ENCODE measurements around the gene GATA5. TPM values are rescaled to one million over a fixed set of nuclear protein-coding genes. Genes with fewer than 3 reads are reported as not detected.
A peak's percentile ranks its signal among the peaks of the same experiment; 100 is the strongest.

GATA5 gene
- total and polyA plus RNA-seq, 10 of the 15 experiments (the other 5 are each of a cell fraction or from before 2014, with no cell fraction given): not detected

- SMC1A ChIA-PET (ENCODE audit: uncharacterized antibody, unreplicated experiment): no interaction called here
- Histone ChIP-seq H2AFZ (ENCODE audit: control insufficient read depth, low read depth, low read length) (no peak overlapping the region), H3K4me2 (ENCODE audit: control insufficient read depth, insufficient read depth) (no peak overlapping the region), H3K27me3 (replicated peaks in 1 of 2; ENCODE audit: control insufficient read depth in 2 of 2, insufficient read depth in 2 of 2, low read length in 1 of 2) (peaks cover 6 to 16% of the 10 kb centered on the region in 2 experiments; a peak in 3 of 4 replicates), H3K4me3 (no peak overlapping the region), H3K79me2 (ENCODE audit: control insufficient read depth, insufficient read depth, low read length) (no peaks in the 10 kb centered on the region), H3K36me3 (ENCODE audit: control insufficient read depth in 2 of 2, insufficient read depth in 2 of 2, low read length in 1 of 2) (no peaks in the 10 kb centered on the region), H3K27ac (ENCODE audit: control insufficient read depth, insufficient read depth) (no peak overlapping the region), H3K4me1 (ENCODE audit: control insufficient read depth, insufficient read depth, low read length) (no peaks in the 10 kb centered on the region), H4K20me1 (ENCODE audit: control insufficient read depth, insufficient read depth) (no peaks in the 10 kb centered on the region), H3K9me3 (replicated peaks; ENCODE audit: control insufficient read depth, insufficient read depth, low read length) (no peaks in the 10 kb centered on the region), H3K9ac (ENCODE audit: control insufficient read depth, insufficient read depth, low read length) (no peak overlapping the region)
- ATAC-seq: no peak
- POLR2A ChIA-PET: no interaction called here
- BruUV-seq (replicated peaks): no TSS peak
- 18% methylated on average over 53 of the region's 82 CpGs for WGBS (ENCODE audit: insufficient coverage, insufficient replicate concordance, low lambda C conversion rate, missing lambda C conversion rate)
- no peak for TF ChIP-seq ZNF207 (IDR thresholded peaks at IDR 0.05; ENCODE audit: borderline replicate concordance)
- TF ChIP-seq SUZ12 (IDR thresholded peaks at IDR 0.05; ENCODE audit: unreplicated experiment): peak; percentile 69
- CTCF ChIA-PET: no interaction called here
- in situ Hi-C loops (cut with MboI) (no loop called here), intact Hi-C loops (cut with micrococcal nuclease; ENCODE audit: unreplicated experiment) (no loop called here)
- no peak for FAIRE-seq
- DNase-seq (ENCODE audit: low read depth, low spot score): no peak
- RAD21 ChIA-PET (ENCODE audit: unreplicated experiment): no interaction called here
Observed at GRCh38 chr20:62476056-62476838, 452 bp upstream of the GATA5 start.

DNA sequence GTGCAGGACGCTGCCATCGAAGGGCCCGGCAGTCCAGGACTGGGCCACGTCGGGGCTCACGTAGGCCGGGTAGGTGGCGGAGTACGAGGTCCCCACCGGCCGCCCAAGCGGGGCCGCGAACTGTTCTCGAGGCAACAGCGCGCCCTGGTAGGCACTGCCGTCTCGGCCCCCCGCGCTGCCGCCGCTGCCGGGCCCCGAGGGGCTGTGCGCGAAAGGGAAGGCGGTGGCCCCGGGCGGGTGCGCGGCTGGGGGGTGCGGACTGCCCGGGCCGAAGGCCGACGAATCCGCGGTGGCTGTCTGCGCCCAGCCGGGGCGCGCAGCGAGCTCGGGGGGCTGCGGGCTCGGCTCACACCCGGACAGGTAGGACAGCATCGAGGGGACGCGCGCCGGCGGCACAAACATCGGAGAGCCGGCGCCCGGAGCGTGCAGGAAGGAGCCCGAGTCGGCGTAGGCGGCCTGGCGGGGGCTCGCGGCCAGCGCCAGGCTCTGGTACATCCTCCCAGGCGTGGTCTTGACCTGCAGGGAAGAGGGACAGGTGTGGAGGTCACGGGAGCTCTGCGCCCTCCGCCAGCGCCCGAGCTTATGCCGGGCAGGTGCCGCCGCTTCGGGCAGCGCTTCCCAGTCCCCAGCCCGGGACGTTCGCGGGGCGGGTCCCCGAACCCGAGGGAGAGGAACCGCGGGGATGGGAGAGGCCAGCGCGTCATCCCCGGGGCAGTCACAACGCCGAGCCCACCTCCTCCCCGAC is 596 bp downstream of the GATA5 start:
- ChIA-PET CTCF (no interaction called here), RAD21 (ENCODE audit: unreplicated experiment) (no interaction called here), POLR2A (no interaction called here), SMC1A (ENCODE audit: uncharacterized antibody, unreplicated experiment) (no interaction called here)
- in situ Hi-C loops (cut with MboI): no loop called here
- Histone ChIP-seq H2AFZ (ENCODE audit: control insufficient read depth, low read depth, low read length) (no peak overlapping the region), H3K9ac (ENCODE audit: control insufficient read depth, insufficient read depth, low read length) (no peak overlapping the region), H3K36me3 (ENCODE audit: control insufficient read depth in 2 of 2, insufficient read depth in 2 of 2, low read length in 1 of 2) (no peaks in the 10 kb centered on the region), H3K4me1 (ENCODE audit: control insufficient read depth, insufficient read depth, low read length) (no peaks in the 10 kb centered on the region), H3K4me3 (no peak overlapping the region), H3K27me3 (replicated peaks in 1 of 2; ENCODE audit: control insufficient read depth in 2 of 2, insufficient read depth in 2 of 2, low read length in 1 of 2) (peaks cover 6 to 16% of the 10 kb centered on the region in 2 experiments; a peak in 3 of 4 replicates), H3K9me3 (replicated peaks; ENCODE audit: control insufficient read depth, insufficient read depth, low read length) (no peaks in the 10 kb centered on the region), H4K20me1 (ENCODE audit: control insufficient read depth, insufficient read depth) (no peaks in the 10 kb centered on the region), H3K79me2 (ENCODE audit: control insufficient read depth, insufficient read depth, low read length) (no peaks in the 10 kb centered on the region), H3K4me2 (ENCODE audit: control insufficient read depth, insufficient read depth) (no peak overlapping the region), H3K27ac (ENCODE audit: control insufficient read depth, insufficient read depth) (no peak overlapping the region)
- no peak for DNase-seq (ENCODE audit: low read depth, low spot score)
- ATAC-seq: no peak
- TF ChIP-seq RFX5 (IDR thresholded peaks at IDR 0.05; ENCODE audit: low read depth, low read length) (no peak), JUND (IDR thresholded peaks at IDR 0.05; ENCODE audit: low read depth, low read length) (no peak), SP1 (IDR thresholded peaks at IDR 0.05; ENCODE audit: low read depth, low read length) (no peak), MEF2A (IDR thresholded peaks at IDR 0.05; ENCODE audit: insufficient read depth, low read depth, low read length) (no peak), FOXM1 (IDR thresholded peaks at IDR 0.05; ENCODE audit: low read depth, low read length) (no peak), SREBF1 (IDR thresholded peaks at IDR 0.05; ENCODE audit: low read length) (no peak), SRF (IDR thresholded peaks at IDR 0.05; ENCODE audit: low read depth in 2 of 2, low read length in 2 of 2) (no peak)
- intact Hi-C loops (cut with micrococcal nuclease; ENCODE audit: unreplicated experiment): no loop called here
- 18% methylated on average over 65 of the region's 93 CpGs for WGBS (ENCODE audit: insufficient coverage, insufficient replicate concordance, low lambda C conversion rate, missing lambda C conversion rate)
- FAIRE-seq: no peak
- no TSS peak for BruUV-seq (replicated peaks)
